Lower lobe of right lung (tissue), 2 donors: Measurements from ENCODE around the gene KIF16B. TPM values are rescaled to one million over a fixed set of nuclear protein-coding genes. Genes with fewer than 3 reads are reported as not detected.

Experiments used
- ATAC-seq, 2 donors: fragments of 200-7000 bp; cut with Tn5 transposase; one replicate each; pipeline ENCODE4 v1.9.1; 2020 to 2022; ENCODE audit warnings: mild to moderate bottlenecking in 2 of 2, moderate library complexity in 2 of 2
- DNase-seq: peaks from one replicate; pipeline ENCODE4 v3.0.0-alpha.2; 2020
- H3K27ac ChIP-seq: fragments of 200-600 bp; one replicate; pipeline ENCODE4 v1.8.0; 2022
- H3K27me3 ChIP-seq: fragments of 200-600 bp; one replicate; pipeline ENCODE4 v1.8.0; 2022; ENCODE audit warnings: low read depth
- H3K36me3 ChIP-seq: fragments of 200-600 bp; one replicate; pipeline ENCODE4 v1.8.0; 2022; ENCODE audit warnings: mild to moderate bottlenecking
- H3K4me1 ChIP-seq: fragments of 200-600 bp; one replicate; pipeline ENCODE4 v1.8.0; 2022
- H3K4me3 ChIP-seq: fragments of 200-600 bp; one replicate; pipeline ENCODE4 v1.8.0; 2022; ENCODE audit warnings: mild to moderate bottlenecking
- H3K9me3 ChIP-seq: fragments of 200-600 bp; one replicate; pipeline ENCODE4 v1.8.0; 2022
- intact Hi-C: fragments of 100-400 bp; cut with DNase I; formaldehyde crosslinking; loops from one replicate; pipeline ENCODE4 v1.11.0; 2022
- total RNA-seq: library from RNA; stranded (reverse); fragmentation: NEBNext Ultra II Directional; extraction: Animal tissue kit (Norgen Biotek cat#: 25700); gene quantifications from one replicate; pipeline ENCODE4 v1.2.1, GENCODE V29; 2021
- TF ChIP-seq, protein P1 (sequence below): fragments of 200-600 bp; IDR thresholded peaks from one replicate; pipeline ENCODE4 v1.8.0; 2022; ENCODE audit warnings: antibody characterized with exemption, mild to moderate bottlenecking
- donor health status: DM: no; HTN: yes; CAD: no; lungs with severe emphysema.

Gene KIF16B
- total RNA-seq, 1 donor from 2014 or later = 25.1 TPM

DNA sequence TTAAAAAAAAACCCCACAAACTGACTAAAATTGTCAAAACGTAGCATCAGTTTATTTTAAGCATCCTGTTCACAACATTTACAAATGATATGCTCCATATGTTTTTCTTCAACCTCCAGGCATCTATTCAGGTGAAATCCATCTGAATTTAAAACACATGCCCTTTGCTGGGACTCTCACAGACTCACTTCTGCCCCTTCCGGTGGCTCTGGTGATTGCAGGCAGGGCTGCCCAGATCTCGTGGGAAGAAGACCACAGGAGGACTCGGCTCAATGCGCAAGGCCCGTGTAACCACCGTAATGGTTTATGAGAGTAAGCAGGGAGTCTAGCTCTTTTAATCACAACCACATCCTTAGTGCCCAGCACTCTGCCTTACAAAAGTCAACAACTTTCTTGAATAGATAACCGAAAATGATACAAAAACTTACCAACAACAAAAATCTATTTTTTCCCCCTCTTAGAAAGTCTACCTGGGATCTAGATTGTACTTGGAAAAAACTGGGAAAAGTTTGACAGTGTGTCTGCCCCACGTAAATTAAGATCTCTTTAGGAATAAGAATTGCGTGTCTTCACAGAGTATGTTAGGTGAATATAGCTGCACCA is 139.1 kb downstream of the KIF16B start:
- intact Hi-C loops = no loop called here
- H3K36me3 ChIP-seq = peaks cover 7% of the 10 kb centered on the region
- peak in 1 of 2 donors; percentile 45 for ATAC-seq

DNA sequence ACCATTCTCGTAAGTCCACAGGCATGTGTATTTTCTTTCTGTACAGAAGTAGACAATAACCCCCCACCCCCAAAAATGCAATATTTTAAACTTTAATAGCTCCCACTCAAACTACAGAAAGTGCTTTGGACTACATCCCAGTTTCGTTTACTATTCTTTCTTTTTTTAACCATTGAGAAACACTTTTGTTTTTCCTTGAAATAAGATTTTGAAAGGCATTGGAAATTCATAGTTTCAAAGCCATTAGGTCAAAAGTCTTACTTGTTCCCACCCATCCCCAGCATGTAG is 140.0 kb downstream of the KIF16B start:
- ATAC-seq (no peak), DNase-seq (no peak)
- Histone ChIP-seq H3K9me3 (no peaks in the 10 kb centered on the region), H3K27ac (no peak overlapping the region), H3K36me3 (peaks cover 11% of the 10 kb centered on the region), H3K4me1 (no peaks in the 10 kb centered on the region), H3K27me3 (no peaks in the 10 kb centered on the region), H3K4me3 (no peak overlapping the region)
- intact Hi-C loops = no loop called here
- TF ChIP-seq, protein P1, sequence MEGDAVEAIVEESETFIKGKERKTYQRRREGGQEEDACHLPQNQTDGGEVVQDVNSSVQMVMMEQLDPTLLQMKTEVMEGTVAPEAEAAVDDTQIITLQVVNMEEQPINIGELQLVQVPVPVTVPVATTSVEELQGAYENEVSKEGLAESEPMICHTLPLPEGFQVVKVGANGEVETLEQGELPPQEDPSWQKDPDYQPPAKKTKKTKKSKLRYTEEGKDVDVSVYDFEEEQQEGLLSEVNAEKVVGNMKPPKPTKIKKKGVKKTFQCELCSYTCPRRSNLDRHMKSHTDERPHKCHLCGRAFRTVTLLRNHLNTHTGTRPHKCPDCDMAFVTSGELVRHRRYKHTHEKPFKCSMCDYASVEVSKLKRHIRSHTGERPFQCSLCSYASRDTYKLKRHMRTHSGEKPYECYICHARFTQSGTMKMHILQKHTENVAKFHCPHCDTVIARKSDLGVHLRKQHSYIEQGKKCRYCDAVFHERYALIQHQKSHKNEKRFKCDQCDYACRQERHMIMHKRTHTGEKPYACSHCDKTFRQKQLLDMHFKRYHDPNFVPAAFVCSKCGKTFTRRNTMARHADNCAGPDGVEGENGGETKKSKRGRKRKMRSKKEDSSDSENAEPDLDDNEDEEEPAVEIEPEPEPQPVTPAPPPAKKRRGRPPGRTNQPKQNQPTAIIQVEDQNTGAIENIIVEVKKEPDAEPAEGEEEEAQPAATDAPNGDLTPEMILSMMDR = no peak

More for the DNA sequence above, 139.1 kb downstream of the KIF16B start:
- peak; percentile 57 for DNase-seq
- H3K9me3 ChIP-seq = no peaks in the 10 kb centered on the region
- H3K4me1 ChIP-seq = no peaks in the 10 kb centered on the region
- H3K27me3 ChIP-seq = no peaks in the 10 kb centered on the region
- H3K4me3 ChIP-seq = no peak overlapping the region
- TF ChIP-seq, protein P1 = peak; percentile 76
- no peak overlapping the region for H3K27ac ChIP-seq

DNA sequence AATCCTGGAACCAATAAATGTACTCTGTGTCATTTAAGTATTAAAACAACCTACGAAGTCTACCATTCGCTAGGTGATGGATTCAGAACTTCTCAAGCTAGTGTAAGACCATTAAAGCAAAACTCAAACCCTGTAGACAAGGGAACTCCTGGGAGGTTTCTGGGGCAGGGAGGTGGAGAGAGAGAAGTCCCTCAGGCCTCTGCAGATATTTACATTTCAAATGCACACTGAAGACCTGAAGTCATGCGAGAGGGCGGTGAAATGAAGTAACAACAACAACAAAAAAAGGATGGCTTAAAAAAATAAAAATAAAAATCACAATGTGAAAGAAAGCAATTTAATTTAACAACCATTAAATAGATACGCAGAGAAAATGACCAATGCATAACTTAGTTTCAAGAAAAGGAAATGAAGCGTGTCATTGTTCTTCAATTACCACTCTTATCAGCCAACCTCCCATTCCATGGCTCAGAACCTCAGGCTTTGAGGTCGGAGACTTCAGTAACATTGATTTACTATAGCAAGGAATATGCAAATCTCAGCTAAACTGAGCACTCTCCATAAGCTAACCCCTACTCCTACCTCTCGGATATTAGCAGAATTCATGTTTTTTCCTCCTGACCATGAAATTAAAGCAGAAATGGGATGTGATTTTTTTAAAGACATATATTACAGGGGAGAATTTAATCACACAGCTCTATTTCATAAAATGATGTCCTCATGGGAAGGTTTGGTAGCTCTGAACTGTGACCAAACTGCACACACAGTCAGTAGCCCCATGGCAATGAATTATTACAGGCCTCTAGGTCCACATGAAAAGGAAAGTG is 140.6 kb downstream of the KIF16B start:
- H3K27me3 ChIP-seq = no peaks in the 10 kb centered on the region
- H3K27ac ChIP-seq = no peak overlapping the region
- no peak for DNase-seq
- H3K4me1 ChIP-seq = no peaks in the 10 kb centered on the region
- no peaks in the 10 kb centered on the region for H3K9me3 ChIP-seq
- TF ChIP-seq, protein P1 = no peak
- peaks cover 11% of the 10 kb centered on the region for H3K36me3 ChIP-seq
- no peak for ATAC-seq
- no peak overlapping the region for H3K4me3 ChIP-seq
- intact Hi-C loops = no loop called here

DNA sequence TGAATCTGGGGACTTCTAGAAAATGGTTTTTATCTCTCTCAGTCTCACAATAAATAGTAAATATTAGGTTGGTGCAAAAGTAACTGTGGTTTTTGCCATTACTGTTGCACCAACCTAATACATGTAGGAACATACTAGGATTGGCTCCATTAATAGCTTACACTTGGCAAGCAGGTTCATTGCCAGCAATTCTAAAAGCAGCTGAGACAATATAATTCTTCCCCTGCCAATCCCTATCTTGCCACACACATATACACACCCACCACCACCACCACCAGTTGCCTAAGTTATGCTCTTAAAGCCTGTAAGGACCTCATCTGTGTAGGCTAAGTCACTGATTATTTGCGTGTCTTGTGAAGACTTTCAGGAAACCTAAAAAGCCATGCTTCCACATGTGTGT is 145.1 kb downstream of the KIF16B start:
- ATAC-seq (no peak), DNase-seq (no peak)
- Histone ChIP-seq H3K27ac (no peak overlapping the region), H3K9me3 (no peaks in the 10 kb centered on the region), H3K27me3 (no peaks in the 10 kb centered on the region), H3K36me3 (peaks cover 35% of the 10 kb centered on the region), H3K4me3 (no peak overlapping the region), H3K4me1 (no peaks in the 10 kb centered on the region)
- TF ChIP-seq, protein P1 = no peak
- intact Hi-C loops = no loop called here

DNA sequence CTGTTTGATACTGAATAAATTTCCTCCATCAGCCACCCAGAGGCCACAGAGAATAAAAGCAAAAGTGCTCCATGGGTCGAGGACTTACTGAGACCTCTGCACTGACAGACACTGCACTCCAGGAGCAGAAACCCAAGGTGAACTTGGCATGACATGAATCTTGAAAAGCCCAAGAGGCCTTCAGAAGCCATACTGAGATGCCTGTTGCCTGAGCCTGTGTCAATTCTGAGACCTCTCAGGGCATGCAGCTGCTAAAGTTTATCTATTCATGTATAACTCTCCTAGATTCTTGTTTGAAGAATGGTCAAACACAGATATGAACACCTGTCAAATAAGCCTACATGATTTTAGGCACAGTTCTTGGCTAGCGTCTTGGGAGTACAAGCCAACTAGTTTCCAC is 145.7 kb downstream of the KIF16B start:
- peaks cover 35% of the 10 kb centered on the region for H3K36me3 ChIP-seq
- no peak for ATAC-seq
- TF ChIP-seq, protein P1 = no peak

More for the DNA sequence above, 145.7 kb downstream of the KIF16B start:
- intact Hi-C loops = no loop called here
- H3K9me3 ChIP-seq = no peaks in the 10 kb centered on the region
- no peak overlapping the region for H3K4me3 ChIP-seq
- H3K4me1 ChIP-seq = no peaks in the 10 kb centered on the region
- no peak for DNase-seq
- no peak overlapping the region for H3K27ac ChIP-seq
- no peaks in the 10 kb centered on the region for H3K27me3 ChIP-seq
